ENCODE data around the gene RLN1.
"Not testable (repeated sequence)": the region's sequence is repeated elsewhere in the genome, so short reads cannot be mapped to it uniquely, and the experiment has no call there.

The RLN1 gene, protein sequence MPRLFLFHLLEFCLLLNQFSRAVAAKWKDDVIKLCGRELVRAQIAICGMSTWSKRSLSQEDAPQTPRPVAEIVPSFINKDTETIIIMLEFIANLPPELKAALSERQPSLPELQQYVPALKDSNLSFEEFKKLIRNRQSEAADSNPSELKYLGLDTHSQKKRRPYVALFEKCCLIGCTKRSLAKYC

DNA sequence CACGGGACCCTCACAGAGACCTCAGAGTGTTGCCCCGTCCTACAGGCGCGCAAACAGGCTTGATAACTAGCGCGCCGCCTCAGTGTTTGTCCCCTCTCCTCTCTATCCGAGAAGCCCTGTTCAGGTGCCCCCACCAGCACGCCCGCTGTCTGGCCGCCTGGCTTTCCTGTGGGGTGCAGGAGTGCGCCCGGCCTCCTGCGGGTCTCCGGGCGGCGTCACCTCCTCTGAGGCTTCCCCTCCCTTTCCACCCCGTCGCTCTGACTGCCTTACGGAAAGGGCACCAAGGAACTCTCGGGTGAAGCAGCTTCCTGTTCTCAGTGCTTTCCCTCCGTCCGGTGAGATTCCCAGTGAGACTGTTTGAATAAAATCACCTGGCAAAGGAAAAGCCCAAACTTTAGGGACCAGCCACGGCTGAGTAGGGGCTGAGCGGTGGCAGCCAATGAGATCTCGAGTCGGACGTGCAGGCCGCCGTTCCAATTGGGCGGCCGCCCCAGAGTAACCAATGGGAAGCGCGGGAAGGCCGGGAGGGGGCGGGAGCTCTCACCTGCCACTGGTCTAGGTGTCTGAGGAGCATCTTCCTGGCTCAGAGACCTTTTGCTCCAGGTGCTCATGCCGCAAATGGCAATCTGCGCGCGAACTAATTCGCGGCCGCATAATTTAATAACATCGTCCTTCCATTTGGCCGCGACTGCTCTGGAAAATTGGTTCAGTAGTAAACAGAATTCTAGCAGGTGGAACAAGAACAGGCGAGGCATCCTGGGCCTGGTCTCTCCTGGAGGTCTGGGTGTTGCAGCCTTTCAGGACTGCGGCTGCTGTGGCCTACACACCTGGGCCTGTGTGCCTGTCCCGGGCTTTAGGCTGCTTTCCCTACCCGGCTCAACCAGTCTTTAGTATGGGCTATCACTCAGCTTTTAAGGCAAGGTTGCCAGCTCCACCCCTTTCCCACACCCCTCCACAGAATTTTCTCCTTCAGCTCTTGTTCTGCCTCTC, at the start of gene RLN1:
Gene RLN1 (minus strand): TSS at position 885 of the 990 bp plus-strand sequence. CDS start 130 bp downstream, at position 755.
- DNase-seq (ENCODE audit: low read depth, low spot score), result not testable (repeated sequence)

DNA sequence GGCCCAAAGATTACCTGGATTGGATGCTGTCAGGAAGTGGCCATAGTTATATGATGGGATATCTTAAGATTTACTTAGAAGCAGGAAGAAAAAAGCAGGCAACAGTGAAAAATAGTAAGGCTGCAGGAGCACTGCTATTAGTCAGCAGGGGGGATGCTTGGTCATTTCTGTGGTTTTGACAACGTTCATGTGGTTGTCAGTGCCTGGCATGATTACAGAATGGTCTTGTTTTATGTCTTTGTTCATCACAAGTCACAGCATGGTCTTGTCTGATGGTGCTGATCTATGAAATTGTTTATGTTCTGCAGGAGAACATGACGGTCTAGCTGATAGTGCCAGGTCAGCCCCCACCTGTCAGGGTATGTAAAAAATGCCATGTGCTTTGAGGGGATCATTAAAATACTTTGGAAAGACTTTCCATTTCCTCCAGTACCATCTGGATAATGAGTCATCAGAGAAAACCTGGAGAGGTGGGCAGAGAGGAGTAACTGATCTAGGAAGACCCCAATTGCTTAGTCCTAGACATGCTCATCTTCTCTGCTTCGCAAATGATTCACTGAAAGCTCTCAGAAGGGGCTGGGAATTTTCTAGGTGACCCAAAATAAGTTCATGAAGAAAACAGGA, 49.5 kb upstream of the RLN1 start:
- Histone ChIP-seq H3K9ac (ENCODE audit: insufficient read length, low read depth) (no peak overlapping the region), H3K4me1 (ENCODE audit: insufficient read depth, insufficient read length) (no peaks in the 10 kb centered on the region), H3K4me3 (ENCODE audit: insufficient read length, low read depth) (no peak overlapping the region), H3K27me3 (ENCODE audit: insufficient read depth, insufficient read length) (no peaks in the 10 kb centered on the region), H3K36me3 (ENCODE audit: insufficient read depth, insufficient read length, low read length) (no peaks in the 10 kb centered on the region), H3K9me3 (ENCODE audit: insufficient read depth, low read length) (no peaks in the 10 kb centered on the region)
- TF ChIP-seq SUZ12 (IDR thresholded peaks at IDR 0.05; ENCODE audit: extremely low read depth, insufficient read depth, insufficient read length) (no peak), ZNF274 (IDR thresholded peaks at IDR 0.05; ENCODE audit: low read depth, low read length) (no peak), YY1 (IDR thresholded peaks at IDR 0.05; ENCODE audit: insufficient read depth, insufficient read length) (no peak)
- no peak for DNase-seq (ENCODE audit: low read depth, low spot score)

More for the DNA sequence above, at the start of gene RLN1:
- H3K9me3 ChIP-seq (ENCODE audit: insufficient read depth, low read length); H3K9ac ChIP-seq (ENCODE audit: insufficient read length, low read depth); H3K4me3 ChIP-seq (ENCODE audit: insufficient read length, low read depth); H3K4me1 ChIP-seq (ENCODE audit: insufficient read depth, insufficient read length); H3K27me3 ChIP-seq (ENCODE audit: insufficient read depth, insufficient read length); H3K36me3 ChIP-seq (ENCODE audit: insufficient read depth, insufficient read length, low read length): not testable (repeated sequence)

DNA sequence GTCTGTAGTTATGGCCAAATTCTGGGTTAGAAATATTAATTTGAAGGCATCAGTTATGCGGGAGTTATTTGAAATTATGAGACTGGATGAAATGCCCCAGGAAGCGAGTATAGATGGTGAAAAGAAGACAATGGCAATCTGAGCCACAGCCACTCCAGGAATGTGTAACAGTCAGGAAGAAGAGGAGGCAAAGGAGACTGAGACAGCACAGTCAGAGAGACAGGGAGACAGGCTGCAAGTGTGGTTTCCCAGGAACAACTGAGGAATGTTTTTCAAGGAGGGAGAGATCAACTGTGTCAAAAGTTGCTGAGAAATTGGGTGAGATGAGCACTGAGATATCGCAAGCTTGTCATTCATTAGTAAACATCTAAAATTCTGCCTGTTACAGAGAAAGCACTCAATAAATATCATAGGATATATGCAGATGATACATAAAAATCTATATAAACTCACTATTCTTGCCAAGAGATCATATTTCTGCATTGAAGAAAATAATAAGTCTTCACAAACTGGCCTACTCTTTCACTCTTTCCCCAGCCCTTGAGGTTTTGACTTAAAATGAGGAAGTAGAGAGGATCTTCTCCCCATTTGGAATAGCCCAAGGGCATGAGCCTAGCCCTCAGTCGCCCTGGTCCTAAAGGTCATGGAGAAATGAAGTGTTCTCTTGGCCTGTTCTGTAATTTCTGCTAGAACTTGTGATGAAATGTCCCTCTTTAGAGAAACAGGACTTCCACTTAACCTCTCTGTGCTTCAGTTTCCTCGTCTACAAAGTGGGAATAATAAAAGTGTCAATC, 48.5 kb upstream of the RLN1 start:
- Histone ChIP-seq H3K36me3 (ENCODE audit: insufficient read depth, insufficient read length, low read length) (no peaks in the 10 kb centered on the region), H3K27me3 (ENCODE audit: insufficient read depth, insufficient read length) (no peaks in the 10 kb centered on the region), H3K4me3 (ENCODE audit: insufficient read length, low read depth) (no peak overlapping the region), H3K9me3 (ENCODE audit: insufficient read depth, low read length) (no peaks in the 10 kb centered on the region), H3K9ac (ENCODE audit: insufficient read length, low read depth) (no peak overlapping the region), H3K4me1 (ENCODE audit: insufficient read depth, insufficient read length) (no peaks in the 10 kb centered on the region)
- no peak for DNase-seq (ENCODE audit: low read depth, low spot score)
- no peak for TF ChIP-seq YY1 (IDR thresholded peaks at IDR 0.05; ENCODE audit: insufficient read depth, insufficient read length)
- no peak for TF ChIP-seq SUZ12 (IDR thresholded peaks at IDR 0.05; ENCODE audit: extremely low read depth, insufficient read depth, insufficient read length)
- TF ChIP-seq ZNF274 (IDR thresholded peaks at IDR 0.05; ENCODE audit: low read depth, low read length), result no peak

DNA sequence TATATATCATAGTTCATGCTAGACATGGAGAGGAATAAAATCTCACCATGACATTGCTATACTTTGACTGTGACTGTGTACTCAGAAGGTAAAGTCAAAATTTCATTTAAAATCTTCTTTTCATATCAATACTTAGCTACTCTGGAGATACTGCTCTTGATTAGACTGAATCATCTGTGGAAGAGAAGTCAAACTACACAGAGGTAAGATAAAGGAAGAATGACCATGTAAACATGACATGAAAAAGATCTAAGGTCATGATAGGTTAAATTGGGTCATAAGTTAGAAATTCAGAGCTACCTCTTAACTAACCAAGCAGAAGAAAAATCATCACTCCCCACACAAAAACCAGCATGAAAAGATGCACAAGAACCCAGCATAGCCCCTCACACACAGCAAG, 44.8 kb upstream of the RLN1 start:
- no peaks in the 10 kb centered on the region for H3K27me3 ChIP-seq (ENCODE audit: insufficient read depth, insufficient read length)
- no peak overlapping the region for H3K4me3 ChIP-seq (ENCODE audit: insufficient read length, low read depth)
- no peaks in the 10 kb centered on the region for H3K4me1 ChIP-seq (ENCODE audit: insufficient read depth, insufficient read length)
- no peaks in the 10 kb centered on the region for H3K36me3 ChIP-seq (ENCODE audit: insufficient read depth, insufficient read length, low read length)
- no peak overlapping the region for H3K9ac ChIP-seq (ENCODE audit: insufficient read length, low read depth)
- DNase-seq (ENCODE audit: low read depth, low spot score), result no peak
- no peaks in the 10 kb centered on the region for H3K9me3 ChIP-seq (ENCODE audit: insufficient read depth, low read length)
- no peak for TF ChIP-seq SUZ12 (IDR thresholded peaks at IDR 0.05; ENCODE audit: extremely low read depth, insufficient read depth, insufficient read length)
- no peak for TF ChIP-seq YY1 (IDR thresholded peaks at IDR 0.05; ENCODE audit: insufficient read depth, insufficient read length)

GRCh38 chr9:5382479-5382878, 42.8 kb upstream of the RLN1 start:
- Histone ChIP-seq H3K9me3 (ENCODE audit: insufficient read depth, low read length) (no peaks in the 10 kb centered on the region), H3K4me3 (ENCODE audit: insufficient read length, low read depth) (no peak overlapping the region), H3K27me3 (ENCODE audit: insufficient read depth, insufficient read length) (no peaks in the 10 kb centered on the region), H3K36me3 (ENCODE audit: insufficient read depth, insufficient read length, low read length) (no peaks in the 10 kb centered on the region), H3K9ac (ENCODE audit: insufficient read length, low read depth) (no peak overlapping the region), H3K4me1 (ENCODE audit: insufficient read depth, insufficient read length) (no peaks in the 10 kb centered on the region)
- DNase-seq (ENCODE audit: low read depth, low spot score), result no peak
- TF ChIP-seq YY1 (IDR thresholded peaks at IDR 0.05; ENCODE audit: insufficient read depth, insufficient read length) (no peak), ZNF274 (IDR thresholded peaks at IDR 0.05; ENCODE audit: low read depth, low read length) (no peak), SUZ12 (IDR thresholded peaks at IDR 0.05; ENCODE audit: extremely low read depth, insufficient read depth, insufficient read length) (no peak)

DNA sequence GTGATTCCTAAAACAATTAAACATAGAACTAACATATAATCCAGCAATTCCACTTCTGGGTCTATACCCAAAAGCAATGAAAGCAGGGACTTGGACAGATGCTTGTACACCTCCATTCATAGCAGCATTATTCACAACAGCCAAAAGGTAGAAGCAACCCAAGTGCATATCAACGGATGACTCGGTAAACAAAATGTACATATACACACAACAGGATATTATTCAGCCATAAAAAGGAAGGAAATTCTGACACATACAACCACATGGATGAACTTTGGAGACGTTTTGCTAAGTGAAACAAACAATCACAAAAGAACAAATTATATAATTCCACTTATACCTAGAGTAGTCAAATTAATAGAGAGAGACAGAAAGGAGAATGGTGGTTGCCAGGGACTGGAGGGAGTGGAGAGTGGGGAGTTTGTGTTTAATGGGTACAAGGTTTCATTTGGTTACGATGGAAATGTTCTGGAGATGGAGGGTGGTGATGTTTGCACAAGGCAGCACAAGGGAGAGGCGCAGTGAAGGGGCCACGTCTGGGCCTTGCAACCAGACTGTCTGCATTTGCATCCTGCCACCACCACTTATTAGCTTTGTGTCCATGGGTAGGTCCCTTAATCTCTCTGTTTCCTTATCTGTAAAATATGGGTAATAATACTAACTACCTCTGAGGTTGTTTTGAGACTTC, 36.3 kb upstream of the RLN1 start:
- H3K9ac ChIP-seq (ENCODE audit: insufficient read length, low read depth), result no peak overlapping the region
- DNase-seq (ENCODE audit: low read depth, low spot score), result no peak
- no peaks in the 10 kb centered on the region for H3K27me3 ChIP-seq (ENCODE audit: insufficient read depth, insufficient read length)
- no peaks in the 10 kb centered on the region for H3K9me3 ChIP-seq (ENCODE audit: insufficient read depth, low read length)
- no peaks in the 10 kb centered on the region for H3K4me1 ChIP-seq (ENCODE audit: insufficient read depth, insufficient read length)
- H3K4me3 ChIP-seq (ENCODE audit: insufficient read length, low read depth), result no peak overlapping the region
- TF ChIP-seq ZNF274 (IDR thresholded peaks at IDR 0.05; ENCODE audit: low read depth, low read length) (no peak), SUZ12 (IDR thresholded peaks at IDR 0.05; ENCODE audit: extremely low read depth, insufficient read depth, insufficient read length) (no peak), YY1 (IDR thresholded peaks at IDR 0.05; ENCODE audit: insufficient read depth, insufficient read length) (no peak)
- H3K36me3 ChIP-seq (ENCODE audit: insufficient read depth, insufficient read length, low read length), result no peaks in the 10 kb centered on the region

Data from NT2/D1 (cell line).